ENCODE results near the gene PLK3.
"Not testable (repeated sequence)": the region's sequence is repeated elsewhere in the genome, so short reads cannot be mapped to it uniquely, and the experiment has no call there.

PLK3 gene

GRCh38 chr1:44788120-44788860, 11.9 kb upstream of the PLK3 start, which contains the start of gene BEST4:
Gene BEST4 (minus strand): TSS chr1:44788170. CDS start chr1:44787705, 465 bp downstream.
- DNase-seq = no peak

- no peak for DNase-seq
These were observed 9.0 kb upstream of the PLK3 start for GRCh38 chr1:44790968-44791801.

GRCh38 chr1:44792736-44793502, 7.3 kb upstream of the PLK3 start:
- no peak for DNase-seq

GRCh38 chr1:44797886-44798285, 2.3 kb upstream of the PLK3 start:
- DNase-seq = not testable (repeated sequence)

GRCh38 chr1:44798481-44799365, 1.5 kb upstream of the PLK3 start:
- DNase-seq = peak; percentile 54

GRCh38 chr1:44801491-44802305, 1.5 kb downstream of the PLK3 start:
- DNase-seq = no peak

- no peak for DNase-seq
These were observed 2.3 kb downstream of the PLK3 start for GRCh38 chr1:44802306-44803061.

- DNase-seq = no peak
These were observed 2.8 kb downstream of the PLK3 start for GRCh38 chr1:44803062-44803311.

GRCh38 chr1:44803312-44804095, 3.3 kb downstream of the PLK3 start:
- DNase-seq = no peak

- no peak for DNase-seq
These were observed 5.3 kb downstream of the PLK3 start for GRCh38 chr1:44805311-44806024.

GRCh38 chr1:44806025-44806703, 6.0 kb downstream of the PLK3 start:
- DNase-seq = no peak

GRCh38 chr1:44806704-44807363, 6.7 kb downstream of the PLK3 start, which contains the start of gene DYNLT4:
Gene DYNLT4 (minus strand): TSS chr1:44807351. CDS start chr1:44806668, 683 bp downstream.
- no peak for DNase-seq

- no peak for DNase-seq
These were observed 7.3 kb downstream of the PLK3 start for GRCh38 chr1:44807364-44808062.

GRCh38 chr1:44808063-44808937, 8.1 kb downstream of the PLK3 start, which contains the start of gene BTBD19:
Gene BTBD19 (plus strand): TSS chr1:44808523. CDS start chr1:44808821, 298 bp downstream.
- no peak for DNase-seq

GRCh38 chr1:44808938-44809917, 9.1 kb downstream of the PLK3 start:
- no peak for DNase-seq

Measured in NCI-H1105 treated with DMSO at 0.1 percent for 48 hours (cell line).